Neural cell (in vitro differentiated cells): Measurements from ENCODE around the gene JUND. TPM values are rescaled to one million over a fixed set of nuclear protein-coding genes. Genes with fewer than 3 reads are reported as not detected.
"Not testable (repeated sequence)": the region's sequence is repeated elsewhere in the genome, so short reads cannot be mapped to it uniquely, and the experiment has no call there.

Source experiments
- H2AFZ ChIP-seq: fragments of 200-600, 300-800 bp; sonication (generic), shearing (Covaris generic); 2 replicates; pipeline ENCODE4 v1.6.0; 2014; ENCODE audit warnings: low read depth, mild to moderate bottlenecking, antibody characterized with exemption, low read length, moderate library complexity
- H3F3A ChIP-seq: fragments of 200-600 bp; shearing (Covaris generic); 2 replicates; pipeline ENCODE4 v1.6.1; 2016; ENCODE audit warnings: mild to moderate bottlenecking, moderate library complexity, mixed read lengths, antibody characterized with exemption, low read length; ENCODE audit not compliant: insufficient read depth, poor library complexity, severe bottlenecking
- H3K27ac ChIP-seq: fragments of 200-600, 300-800 bp; sonication (generic), shearing (Covaris generic); 2 replicates; pipeline ENCODE4 v1.5.1; 2014; ENCODE audit warnings: mild to moderate bottlenecking, low read length, moderate library complexity
- H3K27me3 ChIP-seq: fragments of 300-800, 200-600 bp; sonication (generic), shearing (Covaris generic); 2 replicates; pipeline ENCODE4 v1.6.0; 2014; ENCODE audit warnings: mild to moderate bottlenecking, low read depth, low read length, moderate library complexity; ENCODE audit not compliant: insufficient read depth
- H3K36me3 ChIP-seq: fragments of 300-800, 200-600 bp; sonication (generic), shearing (Covaris generic); 2 replicates; pipeline ENCODE4 v1.5.1; 2014; ENCODE audit warnings: mild to moderate bottlenecking, antibody characterized with exemption, low read length, moderate library complexity; ENCODE audit not compliant: insufficient read depth
- H3K4me2 ChIP-seq: fragments of 300-800, 200-600 bp; sonication (generic), shearing (Covaris generic); 2 replicates; pipeline ENCODE4 v1.6.0; 2014; ENCODE audit warnings: mild to moderate bottlenecking, low read length
- H3K4me3 ChIP-seq: fragments of 300-800, 200-600 bp; sonication (generic), shearing (Covaris generic); 2 replicates; pipeline ENCODE4 v1.5.1; 2014; ENCODE audit warnings: mild to moderate bottlenecking, low read length, moderate library complexity
- H3K79me2 ChIP-seq: fragments of 200-600 bp; shearing (Covaris generic); replicated peaks from 2 replicates; pipeline ENCODE4 v1.6.0; 2014; ENCODE audit warnings: mild to moderate bottlenecking, low read length, moderate library complexity; ENCODE audit not compliant: insufficient read depth
- H3K9ac ChIP-seq: fragments of 300-800, 200-600 bp; sonication (generic), shearing (Covaris generic); 2 replicates; pipeline ENCODE4 v1.6.1; 2016; ENCODE audit warnings: mild to moderate bottlenecking, low read length, mixed read lengths
- H3K9me2 ChIP-seq: fragments of 200-600 bp; shearing (Covaris generic); 2 replicates; pipeline ENCODE4 v1.6.1; 2016; ENCODE audit warnings: mild to moderate bottlenecking, low read length, mixed read lengths; ENCODE audit not compliant: insufficient read depth
- H3K9me3 ChIP-seq: fragments of 200-600, 300-800 bp; sonication (generic), shearing (Covaris generic); 2 replicates; pipeline ENCODE4 v1.6.1; 2016; ENCODE audit warnings: mild to moderate bottlenecking, mixed run types, low read length, moderate library complexity, mixed read lengths
- H4K20me1 ChIP-seq: fragments of 200-600 bp; shearing (Covaris generic); 2 replicates; pipeline ENCODE4 v1.6.1; 2016; ENCODE audit warnings: mild to moderate bottlenecking, mixed run types; ENCODE audit not compliant: insufficient read depth
- EP300 ChIP-seq: fragments of 450-650 bp; conservative IDR thresholded peaks from 2 replicates; pipeline ENCODE4 v1.6.1; 2014; ENCODE audit warnings: antibody characterized with exemption, mild to moderate bottlenecking, moderate library complexity; ENCODE audit not compliant: poor library complexity, severe bottlenecking
- EZH2 ChIP-seq: fragments of 200-600, 300-800 bp; shearing (Covaris generic), sonication (generic); IDR thresholded peaks from 2 replicates; pipeline ENCODE4 v1.6.1; 2014; ENCODE audit warnings: antibody characterized with exemption, low read length, borderline replicate concordance, mild to moderate bottlenecking; ENCODE audit not compliant: insufficient read depth, poor library complexity, severe bottlenecking
- MXI1 ChIP-seq: fragments of 450-650 bp; conservative IDR thresholded peaks from 2 replicates; pipeline ENCODE4 v1.6.1; 2014; ENCODE audit warnings: antibody characterized with exemption, mild to moderate bottlenecking; ENCODE audit not compliant: poor library complexity, severe bottlenecking
- POLR2AphosphoS5 ChIP-seq: IDR thresholded peaks from 2 replicates; pipeline ENCODE4 v1.6.1; 2012
- RAD21 ChIP-seq: fragments of 450-650 bp; conservative IDR thresholded peaks from 2 replicates; pipeline ENCODE4 v1.6.1; 2014; ENCODE audit warnings: antibody characterized with exemption, mild to moderate bottlenecking, moderate library complexity
- SMC3 ChIP-seq: fragments of 450-650 bp; conservative IDR thresholded peaks from 2 replicates; pipeline ENCODE4 v1.6.1; 2014; ENCODE audit warnings: antibody characterized with exemption, mild to moderate bottlenecking, moderate library complexity; ENCODE audit not compliant: poor library complexity
- TAF1 ChIP-seq: IDR thresholded peaks from 2 replicates; pipeline ENCODE4 v1.6.1; 2012; ENCODE audit warnings: low read depth
- polyA plus RNA-seq: library from polyadenylated mRNA; depleted of rRNA; stranded (reverse); fragments of >200 nt; gene quantifications from 2 replicates; pipeline ENCODE4 v1.2.3, GENCODE V29; 2014
- TF ChIP-seq, protein P1 (sequence below): IDR thresholded peaks from 2 replicates; pipeline ENCODE4 v1.6.1; 2012; ENCODE audit warnings: borderline replicate concordance
- TF ChIP-seq, protein P2 (sequence below): fragments of 450-650 bp; IDR thresholded peaks from 2 replicates; pipeline ENCODE4 v1.5.1; 2014; ENCODE audit warnings: antibody characterized with exemption, mild to moderate bottlenecking, moderate library complexity; ENCODE audit not compliant: poor library complexity, severe bottlenecking

JUND gene
- polyA plus RNA-seq, 1 donor from 2014 or later: 94.9 TPM

DNA sequence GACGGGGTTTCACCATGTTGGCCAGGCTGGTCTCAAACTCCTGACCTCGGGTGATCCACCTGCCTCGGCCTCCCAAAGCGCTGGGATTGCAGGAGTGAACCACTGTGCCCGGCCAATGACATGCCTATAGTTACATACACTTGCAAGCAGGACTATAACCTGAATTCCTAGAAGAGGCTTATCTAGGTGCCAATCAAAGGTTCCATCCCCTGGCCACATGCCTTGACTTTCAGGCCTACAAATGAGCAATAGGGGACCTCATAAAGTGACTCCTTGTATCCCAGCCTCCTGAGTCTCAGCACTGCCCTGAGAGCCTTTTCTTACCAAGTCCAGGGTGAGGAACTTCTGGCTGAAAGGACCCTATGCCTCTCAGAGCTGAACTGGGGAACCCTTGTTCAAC lies 45.4 kb upstream of the JUND start:
- Histone ChIP-seq H3K9me3 (no peaks in the 10 kb centered on the region), H2AFZ (no peak overlapping the region), H3K36me3 (no peaks in the 10 kb centered on the region), H3K4me3 (no peak overlapping the region), H3K27me3 (no peaks in the 10 kb centered on the region), H3F3A (no peaks in the 10 kb centered on the region), H3K9me2 (no peaks in the 10 kb centered on the region), H3K27ac (no peak overlapping the region), H3K9ac (no peak overlapping the region), H4K20me1 (no peaks in the 10 kb centered on the region), H3K79me2 (peaks cover 9% of the 10 kb centered on the region), H3K4me2 (no peak overlapping the region)
- TF ChIP-seq SMC3: no peak

DNA sequence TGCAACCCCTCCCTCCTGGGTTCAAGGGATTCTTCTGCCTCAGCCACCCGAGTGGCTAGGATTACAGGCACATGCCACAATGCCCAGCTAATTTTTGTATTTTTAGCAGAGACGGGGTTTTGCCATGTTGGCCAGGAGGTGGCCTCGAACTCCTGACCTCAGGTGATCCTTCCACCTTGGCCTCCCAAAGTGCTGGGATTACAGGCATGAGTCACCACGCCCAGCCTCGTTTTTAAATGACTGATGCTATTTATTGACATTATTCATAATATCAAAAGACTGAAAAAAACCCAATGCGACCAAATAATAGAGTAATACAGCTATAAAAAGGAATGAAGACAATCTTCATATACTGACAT lies 42.9 kb upstream of the JUND start:
- H3K27me3 ChIP-seq, H3K9me3 ChIP-seq, H3K4me3 ChIP-seq, H2AFZ ChIP-seq, H3K9me2 ChIP-seq, H3K4me2 ChIP-seq, H4K20me1 ChIP-seq, H3F3A ChIP-seq, H3K36me3 ChIP-seq: not testable (repeated sequence)
- Histone ChIP-seq H3K79me2 (peaks cover 17% of the 10 kb centered on the region), H3K27ac (peak overlapping the region; percentile 97), H3K9ac (peak overlapping the region; percentile 79)

DNA sequence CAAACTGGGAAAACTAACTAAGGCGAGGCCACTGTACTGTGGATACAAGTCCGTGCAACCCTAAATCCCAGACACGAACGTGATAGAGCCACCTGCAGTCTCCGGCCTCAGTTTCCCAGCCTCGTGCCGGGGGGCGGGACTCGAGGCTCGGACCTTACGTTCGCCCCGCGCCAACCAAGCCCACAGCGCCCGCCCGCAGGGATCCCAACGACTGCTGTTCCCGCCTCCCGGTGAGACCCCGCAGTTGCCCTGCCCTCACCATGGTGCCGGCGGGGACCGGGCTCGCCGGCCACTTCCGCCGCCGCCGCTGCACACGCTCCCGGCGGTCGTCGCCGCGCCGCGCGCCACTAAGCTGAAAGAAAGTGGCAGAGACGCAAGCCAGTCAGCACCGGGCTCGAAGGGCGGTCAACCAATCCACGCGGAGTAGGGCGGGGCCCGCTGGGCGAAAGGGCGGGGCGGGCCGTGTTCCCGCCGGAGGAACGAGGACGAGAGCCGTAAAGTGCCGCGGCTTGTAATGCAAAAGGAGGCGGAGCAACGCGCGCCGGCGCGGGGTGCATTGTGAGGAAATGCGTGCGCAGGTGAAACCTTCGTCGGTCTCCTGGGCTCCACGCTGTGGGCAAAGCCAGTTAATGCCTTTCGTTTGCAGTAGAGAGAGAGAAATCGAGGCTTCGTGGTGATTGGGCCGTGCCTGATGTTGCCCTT lies 41.5 kb upstream of the JUND start, which contains the start of gene LSM4:
Gene LSM4, minus strand, starts transcription at position 318 of the 702 bp plus-strand sequence. Its CDS starts 56 bp downstream, at position 262.
- Histone ChIP-seq H3F3A (no peaks in the 10 kb centered on the region), H3K4me3 (peak within 1 kb of the TSS; percentile 91), H3K9me2 (no peaks in the 10 kb centered on the region), H2AFZ (peak within 1 kb of the TSS; percentile 70), H3K27ac (peak within 1 kb of the TSS; percentile 97), H3K79me2 (peaks cover 17% of the 10 kb centered on the region), H4K20me1 (no peaks in the 10 kb centered on the region), H3K9me3 (no peaks in the 10 kb centered on the region), H3K36me3 (no peaks in the 10 kb centered on the region), H3K4me2 (peak within 1 kb of the TSS; percentile 97), H3K9ac (peak within 1 kb of the TSS; percentile 79), H3K27me3 (no peaks in the 10 kb centered on the region)
- TF ChIP-seq TAF1 (peak; percentile 53), POLR2AphosphoS5 (peak; percentile 77), EP300 (no peak), RAD21 (peak; percentile 73), MXI1 (peak; percentile 99), SMC3 (peak; percentile 86), EZH2 (no peak)
- TF ChIP-seq, protein P1, sequence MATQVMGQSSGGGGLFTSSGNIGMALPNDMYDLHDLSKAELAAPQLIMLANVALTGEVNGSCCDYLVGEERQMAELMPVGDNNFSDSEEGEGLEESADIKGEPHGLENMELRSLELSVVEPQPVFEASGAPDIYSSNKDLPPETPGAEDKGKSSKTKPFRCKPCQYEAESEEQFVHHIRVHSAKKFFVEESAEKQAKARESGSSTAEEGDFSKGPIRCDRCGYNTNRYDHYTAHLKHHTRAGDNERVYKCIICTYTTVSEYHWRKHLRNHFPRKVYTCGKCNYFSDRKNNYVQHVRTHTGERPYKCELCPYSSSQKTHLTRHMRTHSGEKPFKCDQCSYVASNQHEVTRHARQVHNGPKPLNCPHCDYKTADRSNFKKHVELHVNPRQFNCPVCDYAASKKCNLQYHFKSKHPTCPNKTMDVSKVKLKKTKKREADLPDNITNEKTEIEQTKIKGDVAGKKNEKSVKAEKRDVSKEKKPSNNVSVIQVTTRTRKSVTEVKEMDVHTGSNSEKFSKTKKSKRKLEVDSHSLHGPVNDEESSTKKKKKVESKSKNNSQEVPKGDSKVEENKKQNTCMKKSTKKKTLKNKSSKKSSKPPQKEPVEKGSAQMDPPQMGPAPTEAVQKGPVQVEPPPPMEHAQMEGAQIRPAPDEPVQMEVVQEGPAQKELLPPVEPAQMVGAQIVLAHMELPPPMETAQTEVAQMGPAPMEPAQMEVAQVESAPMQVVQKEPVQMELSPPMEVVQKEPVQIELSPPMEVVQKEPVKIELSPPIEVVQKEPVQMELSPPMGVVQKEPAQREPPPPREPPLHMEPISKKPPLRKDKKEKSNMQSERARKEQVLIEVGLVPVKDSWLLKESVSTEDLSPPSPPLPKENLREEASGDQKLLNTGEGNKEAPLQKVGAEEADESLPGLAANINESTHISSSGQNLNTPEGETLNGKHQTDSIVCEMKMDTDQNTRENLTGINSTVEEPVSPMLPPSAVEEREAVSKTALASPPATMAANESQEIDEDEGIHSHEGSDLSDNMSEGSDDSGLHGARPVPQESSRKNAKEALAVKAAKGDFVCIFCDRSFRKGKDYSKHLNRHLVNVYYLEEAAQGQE: peak; percentile 48
- TF ChIP-seq, protein P2, sequence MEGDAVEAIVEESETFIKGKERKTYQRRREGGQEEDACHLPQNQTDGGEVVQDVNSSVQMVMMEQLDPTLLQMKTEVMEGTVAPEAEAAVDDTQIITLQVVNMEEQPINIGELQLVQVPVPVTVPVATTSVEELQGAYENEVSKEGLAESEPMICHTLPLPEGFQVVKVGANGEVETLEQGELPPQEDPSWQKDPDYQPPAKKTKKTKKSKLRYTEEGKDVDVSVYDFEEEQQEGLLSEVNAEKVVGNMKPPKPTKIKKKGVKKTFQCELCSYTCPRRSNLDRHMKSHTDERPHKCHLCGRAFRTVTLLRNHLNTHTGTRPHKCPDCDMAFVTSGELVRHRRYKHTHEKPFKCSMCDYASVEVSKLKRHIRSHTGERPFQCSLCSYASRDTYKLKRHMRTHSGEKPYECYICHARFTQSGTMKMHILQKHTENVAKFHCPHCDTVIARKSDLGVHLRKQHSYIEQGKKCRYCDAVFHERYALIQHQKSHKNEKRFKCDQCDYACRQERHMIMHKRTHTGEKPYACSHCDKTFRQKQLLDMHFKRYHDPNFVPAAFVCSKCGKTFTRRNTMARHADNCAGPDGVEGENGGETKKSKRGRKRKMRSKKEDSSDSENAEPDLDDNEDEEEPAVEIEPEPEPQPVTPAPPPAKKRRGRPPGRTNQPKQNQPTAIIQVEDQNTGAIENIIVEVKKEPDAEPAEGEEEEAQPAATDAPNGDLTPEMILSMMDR: peak; percentile 80
